Pons (tissue), 1 donor: ENCODE measurements around the gene CCDC15.
"Not testable (repeated sequence)": the region's sequence is repeated elsewhere in the genome, so short reads cannot be mapped to it uniquely, and the experiment has no call there.

Source experiments
- DNase-seq: peaks from one replicate; pipeline ENCODE4 v3.0.0-alpha.2; 2016; ENCODE audit warnings: low spot score

Gene CCDC15

GRCh38 chr11:125082040-125082439 lies 128.0 kb downstream of the CCDC15 start:
- DNase-seq = no peak

GRCh38 chr11:125082611-125083311 lies 128.8 kb downstream of the CCDC15 start:
- DNase-seq = no peak

DNA sequence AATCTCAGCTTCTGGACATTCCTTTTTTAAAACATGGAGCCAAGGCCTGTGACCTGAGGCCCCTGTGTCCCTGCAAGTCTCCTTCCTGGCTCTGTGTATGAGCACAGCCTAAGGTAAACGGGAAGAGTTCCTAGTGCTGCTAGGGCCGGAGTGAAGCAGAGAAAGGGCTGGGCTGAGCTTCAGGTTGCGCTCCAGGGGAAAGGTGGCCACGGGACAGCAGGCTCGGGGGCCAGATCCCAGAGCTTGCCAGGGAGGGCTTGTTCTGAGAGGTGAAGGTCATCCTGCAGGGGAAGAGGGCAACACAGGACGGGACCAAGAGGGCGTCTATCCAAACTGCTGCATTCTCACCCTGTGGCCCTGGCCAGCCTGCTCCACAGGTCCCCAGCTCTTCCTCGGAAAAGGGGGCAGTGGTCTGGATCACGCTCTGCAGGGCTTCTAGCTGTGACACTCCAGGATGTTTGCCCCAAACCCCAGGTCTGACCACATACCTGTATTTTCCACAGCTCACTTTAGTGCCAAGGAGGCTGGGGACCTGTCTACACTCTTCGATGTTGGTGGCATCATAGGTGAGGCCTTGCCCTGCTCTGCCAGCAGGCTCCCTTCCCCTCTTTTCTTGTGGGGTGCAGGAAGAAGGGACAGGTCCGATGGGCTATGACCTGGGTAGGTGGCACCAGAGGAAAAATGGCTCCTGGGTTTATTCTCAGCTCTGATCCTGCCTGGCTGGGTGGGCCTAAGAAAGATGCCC lies 129.5 kb downstream of the CCDC15 start:
- no peak for DNase-seq

DNA sequence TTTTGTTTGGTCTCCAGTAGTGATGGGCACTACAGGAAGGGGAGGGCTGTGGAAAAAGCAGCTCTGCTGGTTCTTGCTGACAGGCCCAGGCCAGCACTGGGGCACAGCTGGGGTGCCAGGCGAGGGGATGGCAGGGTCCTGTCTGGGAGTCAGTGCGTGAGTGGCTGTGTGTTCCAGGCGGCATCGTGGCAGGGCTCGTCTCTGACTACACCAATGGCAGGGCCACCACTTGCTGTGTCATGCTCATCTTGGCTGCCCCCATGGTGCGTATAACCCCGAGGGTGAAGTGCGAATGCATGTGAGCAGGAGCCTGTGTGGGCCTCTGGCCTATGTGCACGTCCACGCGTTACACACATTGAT lies 130.0 kb downstream of the CCDC15 start:
- no peak for DNase-seq

DNA sequence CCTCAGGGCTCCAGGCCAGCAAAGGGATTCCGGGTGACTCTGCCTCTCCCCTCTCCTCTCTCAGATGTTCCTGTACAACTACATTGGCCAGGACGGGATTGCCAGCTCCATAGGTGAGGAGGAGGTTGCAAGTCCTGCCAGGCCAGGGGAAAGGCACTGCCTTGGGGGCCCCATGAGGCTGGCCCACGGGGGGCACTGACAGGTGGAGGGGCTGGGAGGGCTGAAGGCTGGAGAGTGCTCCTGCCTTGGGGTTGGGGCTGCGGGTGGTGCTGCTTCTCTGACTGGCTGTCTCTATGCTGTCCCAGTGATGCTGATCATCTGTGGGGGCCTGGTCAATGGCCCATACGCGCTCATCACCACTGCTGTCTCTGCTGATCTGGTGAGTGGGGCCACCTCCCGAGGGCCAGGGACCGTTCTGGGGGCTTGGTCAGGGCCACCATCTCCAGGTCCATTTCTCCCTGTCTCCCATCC lies 130.8 kb downstream of the CCDC15 start:
- DNase-seq = no peak

GRCh38 chr11:125085301-125086081 lies 131.5 kb downstream of the CCDC15 start:
- DNase-seq = no peak

GRCh38 chr11:125086633-125087296 lies 132.8 kb downstream of the CCDC15 start:
- DNase-seq = no peak

DNA sequence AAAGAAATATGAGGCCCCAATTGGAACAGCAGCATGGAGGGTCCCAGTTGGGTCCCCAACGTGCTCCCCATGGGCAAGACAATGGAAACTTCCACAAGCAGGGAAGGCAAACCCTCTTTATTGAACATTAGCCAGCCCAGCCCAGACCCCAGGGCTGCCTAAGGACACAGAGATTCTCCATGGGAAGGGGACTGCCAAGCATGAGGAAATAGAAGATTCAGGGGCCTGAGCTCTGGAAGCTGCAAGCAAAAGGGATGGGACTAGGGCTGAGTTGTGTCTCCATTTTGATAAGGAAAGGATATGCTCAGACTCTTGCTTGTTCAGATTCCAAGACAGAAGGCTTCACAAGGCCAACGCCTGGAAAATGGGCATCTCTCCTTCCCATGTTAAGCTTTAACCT lies 134.1 kb downstream of the CCDC15 start:
- no peak for DNase-seq

- no peak for DNase-seq
Observed at GRCh38 chr11:125088576-125089455, 134.8 kb downstream of the CCDC15 start.

GRCh38 chr11:125089481-125089880 lies 135.5 kb downstream of the CCDC15 start:
- not testable (repeated sequence) for DNase-seq

DNA sequence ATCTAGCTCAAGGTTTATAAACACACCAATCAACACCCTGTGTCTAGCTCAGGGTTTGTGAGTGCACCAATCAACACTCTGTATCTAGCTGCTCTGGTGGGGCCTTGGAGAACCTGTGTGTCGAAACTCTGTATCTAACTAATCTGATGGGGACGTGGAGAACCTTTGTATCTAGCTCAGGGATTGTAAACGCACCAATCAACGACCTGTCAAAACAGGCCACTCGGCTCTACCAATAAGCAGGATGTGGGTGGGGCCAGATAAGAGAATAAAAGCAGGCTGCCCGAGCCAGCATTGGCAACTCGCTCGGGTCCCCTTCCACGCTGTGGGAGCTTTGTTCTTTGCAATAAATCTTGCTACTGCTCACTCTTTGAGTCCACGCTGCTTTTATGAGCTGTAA lies 136.1 kb downstream of the CCDC15 start:
- not testable (repeated sequence) for DNase-seq

- DNase-seq = no peak
Observed at GRCh38 chr11:125090816-125091215, 136.8 kb downstream of the CCDC15 start.
